ENCODE measurements around the gene ZRANB3.

ZRANB3 gene

DNA sequence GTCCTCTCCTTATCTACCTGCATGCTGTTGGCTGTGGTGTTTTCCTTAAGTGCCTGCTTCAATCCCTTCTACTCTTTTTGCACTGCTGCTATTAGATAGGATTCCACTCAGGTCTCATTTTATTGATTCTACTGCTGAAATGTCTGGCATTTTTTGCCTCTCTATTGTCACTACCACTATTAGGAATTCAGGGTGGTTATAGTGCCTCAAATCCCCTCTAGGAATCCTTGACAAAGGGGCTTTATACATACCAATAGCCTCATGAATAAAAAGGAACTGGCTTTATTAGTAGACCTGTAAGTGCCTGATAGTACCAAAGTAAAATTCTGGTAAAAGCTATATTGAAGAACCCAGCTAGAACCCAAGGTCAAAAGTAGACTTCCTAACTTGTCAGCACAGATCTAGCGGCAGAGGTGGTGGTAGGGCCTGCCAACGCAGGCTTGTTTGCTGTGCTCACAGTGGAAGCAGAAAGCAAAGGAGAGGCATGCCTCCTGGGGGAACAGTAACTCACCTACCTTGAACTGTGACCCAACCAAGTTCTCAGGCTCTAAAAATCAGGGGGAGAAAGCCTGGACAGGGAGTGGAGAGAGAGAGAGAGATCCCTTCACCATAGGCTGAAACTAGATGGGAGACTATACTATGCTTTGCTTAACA lies 278.1 kb downstream of the ZRANB3 start:
- DNase-seq (ENCODE audit: low read depth in 2 of 2) = no peak

DNA sequence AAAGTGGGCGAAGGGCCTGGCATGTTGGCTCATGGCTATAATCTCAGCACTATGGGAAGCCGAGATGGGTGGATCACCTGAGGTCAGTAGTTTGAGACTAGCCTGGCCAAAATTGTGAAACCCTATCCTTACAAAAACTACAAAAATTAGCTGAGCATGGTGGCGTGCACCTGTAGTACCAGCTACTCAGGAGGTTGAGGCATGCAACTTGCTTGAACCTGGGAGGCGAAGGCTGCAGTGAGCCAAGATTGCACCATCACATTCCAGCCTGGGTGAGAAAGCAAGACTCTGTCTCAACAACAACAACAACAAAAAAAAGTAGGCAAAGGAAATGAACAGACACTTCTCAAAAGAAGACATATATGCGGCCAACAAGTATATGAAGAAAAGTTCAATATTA lies 282.4 kb downstream of the ZRANB3 start:
- DNase-seq (ENCODE audit: low read depth in 2 of 2) = no peak

GRCh38 chr2:135246711-135247270 lies 284.2 kb downstream of the ZRANB3 start:
- no peak for DNase-seq (ENCODE audit: low read depth in 2 of 2)

DNA sequence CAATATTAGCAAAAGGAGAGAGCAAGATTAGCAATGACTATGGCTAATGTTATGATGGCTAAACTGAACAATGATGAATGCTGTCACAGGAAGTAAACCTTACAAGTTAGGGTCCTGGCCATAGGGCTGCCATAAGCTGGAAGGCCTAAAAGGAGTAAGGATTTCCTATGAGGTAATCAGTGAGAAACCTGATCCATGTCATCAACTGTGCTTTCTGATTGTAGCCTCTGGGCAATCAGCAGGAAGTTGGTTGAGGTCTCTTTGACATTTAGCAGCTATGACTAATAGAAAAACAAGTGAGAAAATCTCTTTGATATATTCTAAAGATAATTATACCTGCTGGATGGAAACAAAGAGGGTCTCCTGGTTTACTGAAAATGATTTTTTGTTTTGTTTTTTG lies 285.9 kb downstream of the ZRANB3 start:
- no peak for DNase-seq (ENCODE audit: low read depth in 2 of 2)

DNA sequence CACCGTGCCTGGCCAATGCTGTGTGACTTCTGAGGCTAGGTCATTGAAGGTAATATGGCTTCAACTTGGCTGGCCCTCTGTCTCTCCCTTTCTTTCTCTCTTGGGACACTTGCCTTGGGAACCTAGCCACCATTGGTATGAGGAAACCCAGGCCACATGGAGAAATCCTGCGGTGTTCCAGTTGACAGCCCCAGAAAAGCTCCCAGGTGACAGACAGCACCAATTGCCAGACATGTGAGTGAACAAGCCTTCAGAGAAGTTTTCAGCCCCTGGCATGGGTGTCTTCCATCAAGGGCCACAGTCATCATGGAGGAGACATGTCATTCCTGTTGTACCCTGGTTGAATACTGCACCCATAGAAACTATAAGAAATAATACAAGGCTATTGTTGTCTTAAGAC lies 292.4 kb downstream of the ZRANB3 start:
- DNase-seq (ENCODE audit: low read depth in 2 of 2) = no peak

- no peak for DNase-seq (ENCODE audit: low read depth in 2 of 2)
Measured at GRCh38 chr2:135230150-135230549, 300.9 kb downstream of the ZRANB3 start.

- no peak for DNase-seq (ENCODE audit: low read depth in 2 of 2)
Measured at GRCh38 chr2:135227386-135227785, 303.6 kb downstream of the ZRANB3 start.

DNA sequence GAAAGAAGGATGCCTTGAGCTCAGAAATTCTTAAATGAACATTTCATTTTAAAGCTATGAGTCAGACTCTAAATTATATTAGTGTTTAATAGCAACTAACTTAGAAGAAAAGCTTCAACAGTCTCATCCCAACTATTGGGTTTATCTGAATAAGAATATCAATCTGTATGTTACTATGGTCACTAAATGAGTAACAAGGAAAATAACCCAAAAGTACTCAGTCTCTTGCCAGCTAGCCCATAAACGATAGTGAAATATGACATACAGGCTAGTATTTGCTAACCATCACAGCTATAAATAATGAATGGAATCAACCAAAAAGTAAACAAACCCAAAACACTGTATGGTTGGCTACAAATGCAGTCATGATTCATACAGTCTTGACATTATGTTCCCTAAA lies 304.1 kb downstream of the ZRANB3 start:
- no peak for DNase-seq (ENCODE audit: low read depth in 2 of 2)

- no peak for DNase-seq (ENCODE audit: low read depth in 2 of 2)
Measured at GRCh38 chr2:135225781-135226180, 305.2 kb downstream of the ZRANB3 start.

DNA sequence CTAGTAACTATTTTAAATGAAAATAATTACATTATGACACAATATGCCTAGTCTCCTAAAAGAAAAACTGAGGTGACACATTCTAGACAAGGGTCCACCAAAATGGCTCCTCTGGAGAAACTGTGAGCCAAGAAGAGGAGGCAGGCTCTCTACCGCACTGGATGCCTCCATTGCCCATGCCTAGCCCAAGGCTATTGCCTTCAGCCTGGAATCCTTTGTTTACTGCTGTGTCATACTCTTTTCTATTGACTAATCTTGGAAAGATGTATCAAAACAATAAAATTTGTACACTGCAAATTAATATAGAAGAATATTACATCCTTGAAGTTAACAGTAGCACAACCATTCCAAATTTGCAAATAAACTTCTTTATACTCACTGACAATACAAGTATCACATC lies 311.8 kb downstream of the ZRANB3 start:
- no peak for DNase-seq (ENCODE audit: low read depth in 2 of 2)

- no peak for DNase-seq (ENCODE audit: low read depth in 2 of 2)
Measured at GRCh38 chr2:135218426-135218825, 312.6 kb downstream of the ZRANB3 start.

DNA sequence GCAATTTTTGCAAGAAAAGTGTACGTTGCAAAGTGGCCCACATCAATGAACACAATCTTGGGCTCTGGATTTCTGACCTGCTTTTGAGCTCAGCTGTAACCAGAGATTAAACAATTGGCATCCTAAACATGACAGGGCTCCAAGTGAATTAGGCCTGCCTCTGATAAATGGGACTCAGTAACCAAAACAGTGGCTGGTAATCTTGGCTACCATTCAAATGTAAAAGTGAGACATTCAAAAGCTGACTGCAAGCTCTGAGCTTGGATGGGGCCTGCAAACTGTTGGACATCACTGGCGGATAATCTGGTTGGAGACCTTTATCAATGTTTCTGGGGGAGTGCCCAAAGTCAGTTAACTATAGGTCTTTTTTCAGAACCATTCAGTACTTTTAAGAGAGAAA lies 318.3 kb downstream of the ZRANB3 start:
- no peak for DNase-seq (ENCODE audit: low read depth in 2 of 2)

DNA sequence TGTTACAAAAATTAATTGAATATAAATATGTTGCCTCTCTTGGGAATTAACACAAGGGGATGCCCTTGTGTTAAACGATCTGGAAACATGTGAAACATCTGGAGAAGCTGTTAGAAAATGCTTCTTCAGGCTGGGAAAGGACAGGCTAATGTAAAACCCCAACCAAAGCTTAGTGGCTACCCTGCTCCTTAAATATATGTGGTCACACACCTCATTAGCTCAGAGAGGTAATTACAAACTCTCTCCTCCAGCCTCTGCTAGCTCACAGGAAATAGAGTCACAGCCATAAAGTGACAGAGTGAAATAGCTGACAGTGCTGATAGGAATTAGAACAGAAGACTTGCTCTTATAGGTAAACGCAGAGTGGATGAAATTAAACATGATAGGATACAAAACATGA lies 323.0 kb downstream of the ZRANB3 start:
- no peak for DNase-seq (ENCODE audit: low read depth in 2 of 2)

- DNase-seq (ENCODE audit: low read depth in 2 of 2) = no peak
Measured at GRCh38 chr2:135203944-135204343, 327.1 kb downstream of the ZRANB3 start.

DNA sequence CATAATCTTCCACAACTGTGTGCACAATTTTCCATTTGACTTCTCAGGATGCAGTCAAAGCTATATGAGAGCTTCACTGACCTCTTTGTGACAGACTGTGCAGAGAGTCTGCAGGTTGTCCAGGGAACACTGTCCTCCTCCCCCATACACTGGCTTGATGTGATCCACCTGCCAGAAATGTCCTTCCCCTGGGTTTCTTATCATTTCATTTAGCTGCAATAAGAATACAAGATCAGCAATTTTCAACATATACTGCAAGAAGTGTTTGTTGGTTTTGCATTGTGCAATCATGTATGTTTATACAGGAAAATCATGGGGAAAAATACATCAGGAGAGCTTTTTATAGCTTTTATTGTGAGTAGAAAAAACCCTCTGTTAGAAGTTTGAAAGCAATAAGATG lies 328.3 kb downstream of the ZRANB3 start:
- DNase-seq (ENCODE audit: low read depth in 2 of 2) = no peak

DNA sequence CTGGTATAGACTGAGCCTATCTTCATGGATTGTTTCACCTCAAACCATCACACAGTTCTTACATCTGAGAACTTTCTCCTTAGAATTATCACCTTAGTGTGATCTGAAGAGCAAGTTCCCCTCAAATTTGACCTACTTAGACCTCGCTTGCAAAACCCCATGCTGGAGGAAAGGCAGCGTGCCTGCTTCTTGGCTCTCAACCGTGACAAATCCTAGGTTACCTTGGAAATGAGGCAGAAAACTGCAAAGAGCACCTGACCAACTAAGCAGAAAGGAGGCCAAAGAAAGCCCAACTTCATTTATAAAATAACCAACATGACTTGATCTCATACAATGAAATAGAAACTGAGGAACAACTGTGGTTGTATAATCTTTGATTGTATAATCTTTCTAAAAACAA lies 332.5 kb downstream of the ZRANB3 start:
- no peak for DNase-seq (ENCODE audit: low read depth in 2 of 2)

GRCh38 chr2:135190799-135191198 lies 340.2 kb downstream of the ZRANB3 start:
- DNase-seq (ENCODE audit: low read depth in 2 of 2) = no peak

GRCh38 chr2:135189148-135189547 lies 341.9 kb downstream of the ZRANB3 start:
- no peak for DNase-seq (ENCODE audit: low read depth in 2 of 2)

DNA sequence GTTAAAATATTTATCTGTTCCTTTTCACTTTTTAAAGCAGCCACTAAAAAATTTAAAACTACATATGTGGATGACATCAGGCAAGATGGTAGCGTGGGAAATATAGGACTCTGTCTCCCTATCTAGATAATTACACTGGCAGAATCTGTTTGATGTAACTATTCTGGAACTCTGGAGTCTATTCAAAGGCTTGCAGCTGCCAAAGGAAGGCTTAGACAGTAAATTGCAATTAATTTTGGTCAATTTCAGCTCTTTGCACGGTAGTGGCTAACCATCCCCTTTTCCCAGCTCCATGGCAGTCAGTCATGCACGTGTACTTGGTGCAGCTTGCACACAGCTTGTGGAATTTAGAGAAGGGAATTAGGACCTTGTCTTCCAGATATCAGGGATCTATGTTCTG lies 343.7 kb downstream of the ZRANB3 start:
- no peak for DNase-seq (ENCODE audit: low read depth in 2 of 2)

GRCh38 chr2:135186054-135186453 lies 345.0 kb downstream of the ZRANB3 start:
- no peak for DNase-seq (ENCODE audit: low read depth in 2 of 2)

- DNase-seq (ENCODE audit: low read depth in 2 of 2) = no peak
Measured at GRCh38 chr2:135183822-135184221, 347.2 kb downstream of the ZRANB3 start.

DNA sequence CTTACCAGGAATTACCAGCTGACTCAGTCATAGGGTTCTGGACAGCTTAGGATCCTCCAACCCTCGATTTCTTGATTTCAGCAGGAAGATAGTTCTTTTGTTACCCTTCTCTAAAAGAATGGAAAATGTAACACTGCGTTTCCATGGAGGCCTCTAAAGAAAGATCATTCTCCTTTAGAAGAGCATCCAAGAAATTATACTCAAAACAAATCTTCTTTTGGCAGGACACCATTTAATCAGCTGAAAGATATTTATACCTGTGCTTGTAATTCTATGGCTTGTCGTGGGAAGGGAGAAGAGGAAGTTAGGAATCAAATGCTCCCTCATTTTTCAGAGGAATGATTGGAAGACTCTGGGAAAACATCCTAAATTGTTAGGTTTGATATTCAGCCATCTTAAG lies 348.4 kb downstream of the ZRANB3 start:
- DNase-seq (ENCODE audit: low read depth in 2 of 2) = no peak

- DNase-seq (ENCODE audit: low read depth in 2 of 2) = no peak
Measured at GRCh38 chr2:135182190-135182589, 348.8 kb downstream of the ZRANB3 start.

DNA sequence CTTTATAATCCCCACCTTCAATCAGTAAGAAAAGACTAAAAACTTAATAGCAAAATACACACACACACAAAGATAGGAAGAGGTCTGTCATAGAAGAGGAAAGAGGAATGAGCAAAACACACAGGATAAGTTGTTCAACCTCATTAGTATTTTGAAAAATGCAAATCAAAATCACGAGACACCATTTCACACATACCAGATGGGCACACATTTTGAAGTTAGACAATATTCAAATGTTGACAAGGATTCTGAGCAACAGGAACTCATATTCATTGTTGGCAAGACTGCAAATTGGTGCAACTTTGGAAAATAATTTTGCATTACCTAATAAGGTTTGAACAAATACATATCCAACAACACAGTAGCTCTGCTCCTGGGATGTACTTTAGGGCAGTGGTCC lies 351.3 kb downstream of the ZRANB3 start:
- DNase-seq (ENCODE audit: low read depth in 2 of 2) = no peak
